Measurements from ENCODE around the gene TFAM.

The TFAM gene

DNA sequence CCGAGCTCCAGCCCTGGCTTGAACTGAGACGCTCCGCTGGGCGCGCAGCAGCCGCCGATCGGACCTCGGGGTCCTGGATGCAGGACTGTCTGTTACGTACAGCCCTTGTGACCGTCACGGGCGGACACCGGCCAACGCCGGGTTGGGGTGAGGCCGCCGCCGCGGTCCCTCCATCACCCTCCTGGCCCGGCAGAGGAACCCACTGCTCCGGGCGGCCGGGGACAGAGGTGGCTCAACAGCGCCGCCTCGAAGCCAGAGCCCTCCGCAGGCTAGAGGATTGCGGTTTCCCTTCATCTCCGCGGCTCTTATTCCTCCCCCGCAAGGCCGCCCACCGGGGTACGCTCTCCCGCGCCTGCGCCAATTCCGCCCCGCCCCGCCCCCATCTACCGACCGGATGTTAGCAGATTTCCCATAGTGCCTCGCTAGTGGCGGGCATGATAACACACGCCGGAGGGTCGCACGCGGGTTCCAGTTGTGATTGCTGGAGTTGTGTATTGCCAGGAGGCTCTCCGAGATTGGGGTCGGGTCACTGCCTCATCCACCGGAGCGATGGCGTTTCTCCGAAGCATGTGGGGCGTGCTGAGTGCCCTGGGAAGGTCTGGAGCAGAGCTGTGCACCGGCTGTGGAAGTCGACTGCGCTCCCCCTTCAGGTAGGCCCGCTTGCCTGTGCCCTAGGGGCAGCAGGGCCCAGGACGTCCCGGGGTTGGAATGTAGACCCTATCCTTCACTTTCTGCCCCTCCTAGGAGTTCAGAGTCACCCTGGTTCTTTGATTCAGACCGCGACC is at the start of gene TFAM:
Gene TFAM (plus strand): TSS at position 412 of the 785 bp plus-strand sequence. CDS start 138 bp downstream, at position 550.
- DNase-seq (ENCODE audit: low read depth in 3 of 3): peak; percentile 95 to 98 (median 96)

DNA sequence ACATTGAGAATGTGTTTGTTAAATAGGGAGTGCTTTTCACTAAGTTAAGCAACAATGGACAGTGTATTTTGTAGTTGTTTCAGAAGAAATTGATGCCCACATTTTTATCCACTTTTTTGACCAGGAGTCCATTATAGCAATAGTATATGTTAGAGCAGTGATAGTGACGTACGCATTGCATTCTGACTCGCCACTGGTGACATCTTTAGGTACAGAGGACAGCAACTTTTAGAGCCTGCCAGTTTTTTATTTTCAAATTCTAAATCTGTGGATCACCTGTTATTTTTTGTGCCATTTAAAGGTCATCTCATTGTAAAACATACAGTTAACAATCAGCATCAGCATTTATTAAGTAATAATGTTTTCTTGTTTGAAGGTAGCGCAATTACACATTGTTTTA is 49.0 kb upstream of the TFAM start:
- DNase-seq (ENCODE audit: low read depth in 3 of 3): no peak

DNA sequence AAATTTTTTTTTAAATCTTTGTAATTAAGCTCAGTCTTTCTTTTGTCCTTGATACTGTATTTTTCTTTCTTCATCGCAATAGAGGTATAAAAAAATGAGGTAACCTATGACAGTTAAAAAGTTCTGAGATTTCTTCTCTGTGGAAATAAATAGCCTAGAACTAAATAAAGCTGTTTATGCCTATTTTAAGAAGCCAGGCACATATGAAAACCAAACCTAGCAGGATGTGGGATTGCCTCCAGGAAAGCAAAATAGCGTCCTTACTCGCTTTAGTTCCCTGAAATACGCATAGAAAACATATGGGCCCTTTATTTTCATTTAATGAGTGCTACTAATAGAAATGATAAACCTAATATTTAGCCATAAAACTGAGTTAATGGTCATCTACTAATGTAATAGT is 43.8 kb upstream of the TFAM start:
- no peak for DNase-seq (ENCODE audit: low read depth in 3 of 3)

DNA sequence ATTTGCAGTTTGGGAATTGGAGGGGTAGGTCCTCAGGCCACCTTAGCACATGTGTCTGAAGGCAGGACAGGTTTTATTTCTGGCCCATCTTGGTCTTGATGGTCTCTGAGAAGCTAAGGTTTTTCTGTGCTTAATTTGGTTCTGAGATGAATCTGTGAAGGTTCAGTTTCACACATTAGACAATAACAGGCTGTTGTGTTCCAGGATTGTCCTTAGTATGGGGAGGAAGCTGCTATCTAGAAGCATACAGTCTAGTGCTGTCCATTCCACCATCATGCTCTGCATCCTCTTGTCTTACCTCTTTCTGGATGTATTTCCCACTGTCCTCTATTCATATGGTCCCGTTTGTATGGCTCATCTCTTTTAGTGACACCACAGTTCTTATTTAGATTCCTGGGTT is 43.3 kb upstream of the TFAM start:
- no peak for DNase-seq (ENCODE audit: low read depth in 3 of 3)

DNA sequence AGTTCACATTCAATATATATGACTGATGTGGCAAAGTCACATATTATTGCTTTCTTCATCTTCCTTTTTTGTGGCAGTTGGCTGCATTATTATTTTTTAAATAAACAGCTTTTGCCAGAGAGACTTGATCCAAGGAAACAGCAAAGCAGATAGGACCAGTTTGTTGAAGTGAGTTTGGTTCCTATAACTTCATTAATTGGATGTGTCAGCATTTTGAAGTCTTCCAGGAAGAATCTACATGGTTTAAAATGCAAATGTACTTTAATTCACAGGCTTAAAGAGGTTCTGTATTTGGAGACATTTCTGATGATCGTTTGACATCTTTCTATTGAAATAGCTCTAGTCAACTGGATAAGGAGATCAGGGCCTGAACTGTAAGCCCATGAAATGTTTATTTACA is 37.2 kb upstream of the TFAM start:
- no peak for DNase-seq (ENCODE audit: low read depth in 3 of 3)

DNA sequence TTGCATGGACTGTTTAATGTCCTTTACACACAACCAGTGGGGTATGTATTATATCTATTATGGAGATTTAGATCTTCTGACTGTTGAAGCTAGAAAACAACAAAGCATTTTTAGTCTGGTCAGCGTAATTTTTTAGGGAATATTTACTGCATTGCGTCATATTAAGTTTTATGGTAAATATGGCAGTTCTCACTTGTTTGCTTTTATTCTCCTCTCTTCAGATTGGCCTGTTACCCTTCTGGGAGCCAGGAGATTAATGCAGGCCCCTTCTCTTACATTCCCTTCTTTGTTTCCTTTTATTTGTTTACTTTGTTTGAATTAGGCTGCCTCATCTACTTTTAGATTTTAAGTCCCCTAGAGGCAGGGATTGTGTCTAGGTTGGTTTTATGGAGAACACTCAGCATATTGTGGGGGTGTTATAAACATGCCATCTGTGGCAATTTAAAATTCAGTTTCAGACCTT is 36.6 kb upstream of the TFAM start:
- DNase-seq (ENCODE audit: low read depth in 3 of 3): no peak

DNA sequence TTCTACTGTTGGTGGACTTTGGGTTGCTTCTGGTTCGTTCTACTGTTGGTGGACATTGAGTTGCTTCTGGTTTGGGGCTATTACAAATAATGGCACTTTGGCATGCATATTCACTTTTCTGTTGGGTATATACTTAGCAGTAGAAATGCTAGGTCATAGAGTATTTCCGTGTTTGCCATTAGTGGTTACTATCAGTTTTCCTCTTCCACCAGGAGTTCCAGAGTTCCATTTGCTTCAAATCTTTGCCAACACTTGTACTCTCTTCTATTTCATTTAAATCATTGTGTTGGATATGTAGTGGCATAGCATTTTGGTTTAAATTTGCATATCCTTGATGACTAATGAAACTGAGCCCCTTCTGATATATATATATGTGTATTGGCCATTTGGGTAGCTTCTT is 35.2 kb upstream of the TFAM start:
- DNase-seq (ENCODE audit: low read depth in 3 of 3): no peak

DNA sequence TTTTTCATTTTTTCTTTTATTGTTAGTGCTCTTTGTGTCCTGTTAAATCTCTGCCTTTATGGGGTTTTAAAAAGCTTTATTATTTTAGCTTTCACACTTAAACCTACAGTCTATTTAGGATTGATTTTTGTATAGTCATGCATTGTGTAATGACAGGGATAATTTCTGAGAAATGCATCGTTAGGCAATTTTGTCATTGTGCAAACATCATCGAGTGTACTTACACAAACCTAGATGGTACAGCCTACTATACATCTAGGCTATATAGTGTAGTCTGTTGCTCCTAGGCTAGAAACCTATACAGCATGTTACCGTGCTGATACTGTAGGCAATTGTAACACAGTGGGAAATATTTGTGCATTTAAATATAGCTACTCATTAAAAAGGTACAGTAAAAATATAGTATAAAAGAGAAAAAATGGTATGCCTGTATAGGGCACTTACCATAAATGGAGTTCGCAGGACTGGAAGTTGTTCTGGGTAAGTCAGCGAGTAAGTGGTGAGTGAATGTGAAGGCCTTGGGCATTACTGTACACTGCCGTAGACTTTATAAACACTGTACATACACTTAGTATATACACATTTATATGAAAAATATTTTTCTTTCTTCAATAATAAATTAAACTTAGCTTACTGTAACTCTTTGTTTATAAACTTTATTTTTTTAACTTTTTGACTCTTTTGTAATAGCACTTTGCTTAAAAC is 34.4 kb upstream of the TFAM start:
- DNase-seq (ENCODE audit: low read depth in 3 of 3): no peak

DNA sequence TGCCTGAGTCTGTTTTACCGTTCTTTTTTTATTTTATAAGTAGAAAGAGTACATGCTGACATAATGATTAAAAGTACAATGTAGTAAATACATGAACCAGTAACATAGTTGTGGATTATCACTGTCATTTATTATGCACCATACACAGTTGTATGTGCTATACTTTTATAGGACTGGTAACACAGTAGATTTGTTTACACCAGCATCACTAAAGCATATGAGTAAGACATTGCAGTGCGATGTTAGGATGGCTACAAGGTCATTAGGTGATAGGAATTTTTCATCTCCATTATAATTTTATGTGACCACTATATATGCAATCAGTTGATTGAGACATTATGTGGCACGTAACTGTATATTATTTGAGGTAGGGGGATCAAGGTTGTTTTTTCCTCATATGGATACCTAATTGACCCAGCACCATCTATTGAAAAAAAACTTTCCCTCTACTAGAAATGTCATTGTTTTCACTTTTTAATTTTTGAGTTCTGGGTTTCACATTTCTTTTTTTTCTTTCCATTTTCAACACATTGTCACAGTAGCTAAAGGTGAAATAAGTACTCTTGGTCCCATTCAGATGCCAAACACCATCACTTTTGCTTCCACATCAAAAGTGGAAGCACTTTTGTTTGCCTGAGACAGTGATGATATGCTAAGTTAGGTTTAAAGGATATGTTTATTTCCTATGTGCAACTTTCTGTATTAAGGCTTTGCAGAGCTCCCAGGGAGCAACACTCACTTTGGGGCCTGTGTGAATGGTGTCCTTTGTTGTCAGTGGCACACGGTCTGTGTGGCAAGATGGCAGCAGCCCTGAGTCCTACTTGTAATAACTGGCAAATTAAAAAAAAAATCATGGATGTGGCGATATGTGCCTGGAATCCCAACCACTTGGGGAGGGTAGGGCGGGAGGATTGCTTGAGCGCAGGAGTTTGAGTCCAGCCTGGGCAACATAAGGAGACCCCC is 33.3 kb upstream of the TFAM start:
- DNase-seq (ENCODE audit: low read depth in 3 of 3): no peak

DNA sequence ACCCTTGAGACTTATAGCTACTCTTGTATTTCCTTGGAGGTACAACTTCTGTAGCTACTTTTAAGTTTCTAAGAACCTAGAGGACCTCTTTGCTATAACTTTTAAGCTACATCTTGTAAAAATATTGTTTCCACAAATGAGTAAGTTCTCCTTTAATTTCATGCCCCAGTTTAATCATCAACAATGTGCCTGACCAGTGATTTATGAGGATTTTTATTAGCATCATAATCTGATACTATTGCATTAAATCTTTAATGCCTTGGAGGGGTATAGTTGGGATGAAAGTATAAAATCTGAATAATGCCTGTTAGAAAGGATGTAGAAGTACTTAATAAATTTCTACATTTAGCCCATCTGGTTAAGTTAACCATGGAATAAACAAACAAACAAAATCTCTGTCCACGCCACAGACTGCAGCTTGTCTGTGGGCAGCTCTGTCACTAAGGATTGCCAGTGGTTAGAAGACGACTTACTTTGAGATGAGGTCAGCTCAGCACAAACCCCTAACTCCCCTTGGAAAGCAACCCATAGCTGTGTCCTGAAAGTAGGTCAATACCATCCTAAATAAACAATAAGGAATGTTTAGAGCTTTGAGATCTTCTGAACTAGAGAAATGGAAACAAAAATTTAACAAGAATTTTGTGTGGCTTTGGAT is 32.1 kb upstream of the TFAM start:
- DNase-seq (ENCODE audit: low read depth in 3 of 3): no peak

DNA sequence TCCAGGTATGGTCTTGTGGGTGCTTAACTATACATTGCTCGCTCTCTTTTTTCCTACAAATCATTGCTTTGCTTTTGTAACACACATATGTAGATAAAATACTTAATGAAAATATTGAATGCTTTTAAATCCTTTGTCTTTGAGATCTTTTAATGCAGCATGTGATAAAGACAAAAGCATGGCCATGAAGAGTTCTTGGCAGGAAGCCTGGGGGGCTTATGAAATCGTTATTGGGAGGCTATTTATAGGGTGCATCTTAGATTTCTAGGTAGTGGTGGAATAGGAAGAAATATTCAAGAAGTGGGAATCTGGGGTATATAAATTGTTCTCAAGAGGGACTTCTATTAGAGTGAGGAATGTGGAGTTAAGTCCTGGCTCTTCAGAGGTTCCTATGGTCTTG is 28.5 kb upstream of the TFAM start:
- DNase-seq (ENCODE audit: low read depth in 3 of 3): no peak

DNA sequence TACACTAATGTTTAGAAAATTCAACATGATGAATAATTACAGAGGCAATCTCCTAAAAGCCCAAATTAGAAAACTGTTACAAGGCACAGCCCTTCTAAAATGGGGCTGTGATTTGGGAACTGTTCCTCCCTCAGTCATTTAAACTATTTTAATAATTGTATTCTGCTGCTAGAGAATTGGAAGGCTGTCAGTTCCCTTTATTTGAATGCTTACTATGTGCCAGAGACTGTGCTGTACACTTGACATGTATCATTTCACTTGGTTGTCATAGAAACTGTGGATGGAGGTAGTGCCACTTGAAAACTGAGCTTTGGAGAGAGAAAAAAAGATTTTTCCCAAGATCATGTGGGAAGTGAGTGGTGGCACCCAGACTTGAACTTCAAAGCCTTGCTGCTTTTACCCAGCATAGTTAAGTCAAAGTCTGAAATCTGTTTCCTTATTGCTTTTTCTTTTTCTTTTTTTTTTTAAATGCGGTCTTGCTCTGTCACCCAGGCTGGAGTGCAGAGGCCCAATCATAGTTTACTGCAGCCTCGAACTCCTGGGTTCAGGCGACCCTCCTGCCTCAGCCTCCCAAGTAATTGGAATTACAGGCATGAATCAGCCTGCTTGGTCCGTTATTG is 26.8 kb upstream of the TFAM start:
- DNase-seq (ENCODE audit: low read depth in 3 of 3): no peak

DNA sequence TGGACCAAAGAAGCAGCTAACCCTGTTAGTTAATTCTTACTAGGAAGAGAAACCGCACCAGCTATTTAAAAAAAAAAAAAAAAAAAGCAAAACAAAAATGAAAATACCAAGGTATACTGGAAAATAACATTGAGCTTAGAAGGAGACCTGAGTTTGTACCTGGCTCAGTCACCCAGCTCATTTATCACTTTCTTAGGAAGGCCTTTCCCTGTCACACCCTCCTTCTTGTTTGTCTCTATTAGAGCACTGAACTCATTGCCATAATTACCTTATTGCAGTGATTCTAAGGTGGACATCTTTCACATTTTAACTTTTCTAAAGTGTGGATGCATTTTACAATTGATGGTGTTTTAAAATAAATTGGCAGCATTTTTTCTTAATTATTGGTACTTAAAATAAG is 26.3 kb upstream of the TFAM start:
- DNase-seq (ENCODE audit: low read depth in 3 of 3): no peak

DNA sequence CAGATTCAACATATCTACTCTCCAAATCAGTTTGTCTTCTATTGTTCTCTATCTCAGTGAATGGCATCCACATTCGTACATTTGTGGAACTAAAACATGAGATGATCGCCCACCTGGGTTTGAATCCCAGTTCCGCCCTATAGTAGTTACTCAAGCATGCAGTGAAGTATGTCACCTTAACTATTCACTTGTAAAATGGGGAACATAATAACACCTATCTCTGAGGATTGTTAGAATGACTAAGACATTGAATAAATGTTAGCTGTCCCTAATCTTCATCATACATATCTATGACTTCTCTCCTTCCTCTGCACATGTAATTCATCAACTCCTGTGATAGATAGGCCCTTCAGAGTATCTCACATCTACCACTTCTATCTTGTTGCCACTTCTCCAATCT is 25.7 kb upstream of the TFAM start:
- DNase-seq (ENCODE audit: low read depth in 3 of 3): no peak

DNA sequence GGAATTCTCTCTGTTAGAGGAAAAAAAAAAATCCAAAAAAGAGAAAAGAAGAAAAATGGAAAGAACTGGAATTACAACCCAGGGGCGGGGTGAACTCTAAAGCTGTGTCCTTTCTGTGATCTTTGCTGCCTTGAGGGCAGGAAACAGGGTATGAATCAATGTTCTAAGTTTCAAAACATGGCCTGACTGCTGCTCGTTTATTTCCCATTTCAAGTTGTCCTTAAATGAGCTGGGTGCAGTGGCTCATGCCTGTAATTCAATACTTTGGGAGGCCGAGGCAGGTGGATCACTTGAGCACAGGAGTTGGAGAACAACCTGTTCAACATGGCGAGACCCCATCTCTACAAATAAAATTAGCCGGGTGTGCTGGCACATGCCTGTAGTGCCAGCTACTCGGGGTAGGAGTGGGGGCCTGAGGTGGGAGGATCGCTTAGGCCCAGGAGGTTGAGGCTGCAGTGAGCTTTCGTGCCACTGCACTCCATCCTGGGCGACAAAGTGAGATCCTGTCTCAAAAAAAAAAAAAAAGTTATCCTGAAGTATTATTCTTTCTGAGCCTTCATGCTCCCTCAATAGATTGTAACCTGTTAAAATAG is 24.7 kb upstream of the TFAM start:
- no peak for DNase-seq (ENCODE audit: low read depth in 3 of 3)

DNA sequence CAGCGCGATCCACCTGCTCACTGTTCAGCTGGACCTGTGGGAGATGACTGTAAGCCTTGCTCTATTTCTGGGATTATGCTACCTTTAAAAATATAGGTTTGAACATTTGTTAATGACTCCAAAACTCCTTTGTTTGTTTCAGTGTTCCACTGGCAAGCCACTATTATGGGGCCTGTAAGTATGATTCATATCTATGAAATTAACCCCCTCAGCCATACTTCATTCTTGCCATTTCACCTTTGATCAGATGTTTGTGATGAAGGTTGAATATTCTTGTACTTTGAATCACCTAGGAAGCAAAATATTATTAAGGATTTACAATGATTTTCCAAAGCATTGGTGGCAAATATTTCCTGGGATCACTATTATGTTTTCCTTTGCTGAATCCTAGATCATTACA is 23.9 kb upstream of the TFAM start:
- no peak for DNase-seq (ENCODE audit: low read depth in 3 of 3)

DNA sequence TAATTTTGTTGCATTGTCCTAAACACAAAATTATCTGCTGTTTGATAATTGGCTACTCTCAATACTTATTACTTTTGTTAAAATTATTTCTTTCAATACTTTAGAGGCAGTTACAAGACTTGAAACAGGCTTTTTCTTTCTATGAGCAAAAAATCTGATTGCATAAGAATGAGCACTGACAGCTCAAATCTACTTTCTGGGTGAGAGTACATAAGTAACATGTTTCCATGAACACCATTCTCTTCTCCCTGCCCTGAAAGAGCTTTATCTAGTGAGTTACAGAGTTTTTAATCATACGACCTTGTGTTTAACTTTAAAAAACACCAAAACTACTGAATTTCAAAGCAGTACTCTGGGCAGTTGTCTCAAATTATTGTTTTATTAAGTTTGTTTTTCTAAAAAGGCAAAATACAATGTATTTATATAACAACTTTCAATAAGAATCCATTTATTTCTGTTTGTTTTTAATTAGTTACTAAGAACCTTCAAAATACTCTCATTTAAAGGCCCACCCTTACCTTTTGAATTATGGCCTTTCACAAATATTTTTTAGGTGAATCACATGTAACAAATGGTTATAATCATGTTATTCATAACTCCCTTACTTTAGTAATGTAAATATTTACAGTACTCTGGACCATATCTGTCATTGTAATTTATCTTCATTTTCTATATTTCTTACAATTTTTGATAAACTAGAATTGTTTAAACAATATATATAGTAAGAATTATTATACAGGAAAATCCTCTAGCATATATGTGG is 23.0 kb upstream of the TFAM start:
- DNase-seq (ENCODE audit: low read depth in 3 of 3): no peak

DNA sequence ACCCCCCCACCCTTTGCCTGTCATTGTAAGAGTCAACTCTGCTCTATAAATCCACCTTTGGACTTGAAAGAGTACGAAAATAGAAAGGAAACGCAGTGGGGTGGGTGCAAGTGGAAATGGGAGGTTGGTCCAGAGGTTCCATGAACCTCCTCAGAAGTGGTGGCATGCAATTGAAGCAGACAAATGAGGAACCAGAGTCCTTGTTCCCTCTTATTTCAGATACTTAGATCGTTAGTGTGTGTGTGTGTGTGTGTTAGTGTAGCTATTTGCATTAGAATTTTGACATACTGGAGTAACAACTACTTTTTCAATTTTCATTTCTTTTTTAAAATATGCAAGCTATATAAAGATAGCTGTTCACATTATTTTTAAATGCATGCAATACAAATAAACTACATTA is 18.1 kb upstream of the TFAM start:
- DNase-seq (ENCODE audit: low read depth in 3 of 3): no peak

DNA sequence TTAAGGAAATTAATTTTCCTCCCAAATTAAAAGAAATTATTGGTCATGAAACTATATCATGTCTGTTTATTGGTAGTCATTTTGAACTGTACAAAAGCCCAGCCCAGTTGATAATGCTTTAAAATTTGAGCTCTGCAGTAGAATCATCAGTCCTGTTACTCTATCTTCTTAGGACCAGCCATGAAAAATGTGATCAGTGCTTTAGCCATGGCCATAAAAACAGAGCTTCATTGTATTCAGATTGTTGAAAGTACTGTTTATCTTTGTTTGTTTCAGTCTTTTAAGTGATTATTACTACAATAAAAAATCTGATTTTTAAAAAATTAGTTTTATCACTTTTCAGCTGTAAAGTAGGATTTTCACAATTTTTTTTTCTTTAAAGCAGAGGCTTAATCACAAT is 13.7 kb upstream of the TFAM start:
- DNase-seq (ENCODE audit: low read depth in 3 of 3): no peak

Measured in stimulated activated CD4-positive, alpha-beta T cell treated with anti-CD3 and anti-CD28 coated beads, TNF-alpha, amount 100 ng/mL, for 24 hours (primary cell).